ENCODE results near the gene CCDC12.

CCDC12 gene

DNA sequence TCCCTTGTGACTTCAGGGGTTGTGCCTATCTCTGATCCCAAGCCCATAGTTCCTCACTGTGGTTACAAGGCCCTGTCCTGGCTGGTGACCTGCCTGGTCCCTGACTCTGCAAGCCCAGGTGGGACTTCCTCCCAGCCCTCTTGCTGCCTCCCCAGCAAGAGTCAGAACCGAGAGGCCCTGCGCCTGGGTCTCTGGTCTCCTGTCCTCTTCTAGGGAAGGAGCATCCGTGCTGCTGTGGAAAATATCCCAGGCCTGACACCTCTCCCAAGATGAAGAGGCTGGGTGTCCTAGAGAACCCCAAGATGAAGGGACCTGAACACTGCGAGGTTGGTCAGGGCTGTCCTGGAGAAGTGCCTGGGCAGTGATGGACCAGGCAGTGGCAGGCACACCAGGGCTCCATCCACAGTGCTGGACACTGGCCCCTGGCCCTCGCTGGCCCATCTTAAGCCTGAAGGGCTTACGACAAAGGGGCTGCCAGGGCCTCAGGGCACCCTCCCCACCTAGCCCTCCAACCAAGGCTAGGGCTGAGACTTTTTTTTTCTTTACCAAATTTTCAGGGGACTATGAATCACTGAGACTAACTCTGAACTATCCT is 66.3 kb downstream of the CCDC12 start:
- Mint-ChIP-seq H3K36me3 (peaks cover 1% of the 10 kb centered on the region), H3K4me1 (peaks cover 18% of the 10 kb centered on the region)

DNA sequence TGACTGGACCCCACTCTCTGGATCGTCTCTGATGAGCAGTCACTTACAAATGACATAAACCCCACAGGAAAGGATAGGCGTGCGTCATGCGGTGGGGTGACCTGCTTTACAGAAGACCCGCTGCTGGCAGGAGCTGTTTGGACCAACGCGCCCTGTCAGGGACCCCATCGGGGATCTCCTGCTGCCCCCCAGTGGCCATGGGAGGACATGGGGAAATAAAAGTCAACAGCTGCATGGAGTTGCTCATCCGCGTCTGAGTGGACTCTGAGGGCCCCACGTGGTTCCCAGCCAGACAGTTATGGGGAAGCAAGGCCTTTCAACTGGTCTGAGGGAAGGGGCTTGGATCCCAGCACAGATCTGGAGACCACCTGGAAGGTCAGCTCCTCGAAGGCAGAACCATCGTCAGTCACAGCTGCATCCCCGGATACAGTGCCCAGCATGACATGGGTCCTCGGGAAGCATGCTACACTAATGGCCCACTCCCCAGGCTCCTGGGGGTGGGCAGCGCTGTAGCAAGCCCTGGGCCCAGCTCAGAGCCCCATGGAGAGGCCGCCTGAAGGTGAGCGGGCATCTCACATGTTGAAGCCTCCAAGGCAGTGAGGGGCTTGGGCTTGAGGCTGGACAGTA is 66.9 kb downstream of the CCDC12 start:
- H3K36me3 Mint-ChIP-seq = no peaks in the 10 kb centered on the region
- no peak overlapping the region for H3K27ac Mint-ChIP-seq
- peaks cover 15% of the 10 kb centered on the region for H3K4me1 Mint-ChIP-seq
- no peaks in the 10 kb centered on the region for H3K27me3 Mint-ChIP-seq
- H3K9me3 Mint-ChIP-seq = no peaks in the 10 kb centered on the region
- no peak overlapping the region for H3K4me3 Mint-ChIP-seq

More for the DNA sequence above, 66.3 kb downstream of the CCDC12 start:
- H3K4me3 Mint-ChIP-seq = no peak overlapping the region
- no peak overlapping the region for H3K27ac Mint-ChIP-seq
- H3K9me3 Mint-ChIP-seq = no peaks in the 10 kb centered on the region
- no peaks in the 10 kb centered on the region for H3K27me3 Mint-ChIP-seq

DNA sequence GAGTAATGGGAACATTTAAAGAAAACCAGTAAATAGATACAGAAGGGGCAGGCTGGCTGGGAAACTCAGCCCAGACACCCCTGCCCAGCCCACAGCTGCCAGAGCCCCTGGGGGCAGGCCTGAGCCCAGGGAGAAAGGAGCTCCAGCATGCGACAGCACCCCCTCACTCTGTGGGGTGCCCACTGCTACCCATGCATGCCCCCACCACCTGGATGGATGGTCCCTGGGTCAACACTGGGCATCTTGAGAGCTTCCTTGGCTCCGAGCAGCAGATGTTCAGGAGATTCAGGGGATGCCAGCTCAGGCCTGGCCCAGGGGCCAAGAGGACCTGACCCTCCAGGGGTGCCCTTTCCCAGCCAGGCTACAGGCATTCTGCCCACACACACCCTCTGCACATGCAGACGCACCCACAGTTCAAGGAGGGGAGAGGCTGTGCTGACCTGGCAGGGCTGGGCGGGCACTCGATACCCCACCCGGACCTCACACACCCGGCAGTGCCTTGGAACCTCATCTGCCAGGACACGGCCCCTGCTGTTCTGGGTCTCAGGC is 67.5 kb downstream of the CCDC12 start:
- H3K36me3 Mint-ChIP-seq = no peaks in the 10 kb centered on the region
- no peak overlapping the region for H3K27ac Mint-ChIP-seq
- H3K9me3 Mint-ChIP-seq = no peaks in the 10 kb centered on the region
- H3K4me3 Mint-ChIP-seq = no peak overlapping the region
- no peaks in the 10 kb centered on the region for H3K27me3 Mint-ChIP-seq
- H3K4me1 Mint-ChIP-seq = peaks cover 12% of the 10 kb centered on the region

DNA sequence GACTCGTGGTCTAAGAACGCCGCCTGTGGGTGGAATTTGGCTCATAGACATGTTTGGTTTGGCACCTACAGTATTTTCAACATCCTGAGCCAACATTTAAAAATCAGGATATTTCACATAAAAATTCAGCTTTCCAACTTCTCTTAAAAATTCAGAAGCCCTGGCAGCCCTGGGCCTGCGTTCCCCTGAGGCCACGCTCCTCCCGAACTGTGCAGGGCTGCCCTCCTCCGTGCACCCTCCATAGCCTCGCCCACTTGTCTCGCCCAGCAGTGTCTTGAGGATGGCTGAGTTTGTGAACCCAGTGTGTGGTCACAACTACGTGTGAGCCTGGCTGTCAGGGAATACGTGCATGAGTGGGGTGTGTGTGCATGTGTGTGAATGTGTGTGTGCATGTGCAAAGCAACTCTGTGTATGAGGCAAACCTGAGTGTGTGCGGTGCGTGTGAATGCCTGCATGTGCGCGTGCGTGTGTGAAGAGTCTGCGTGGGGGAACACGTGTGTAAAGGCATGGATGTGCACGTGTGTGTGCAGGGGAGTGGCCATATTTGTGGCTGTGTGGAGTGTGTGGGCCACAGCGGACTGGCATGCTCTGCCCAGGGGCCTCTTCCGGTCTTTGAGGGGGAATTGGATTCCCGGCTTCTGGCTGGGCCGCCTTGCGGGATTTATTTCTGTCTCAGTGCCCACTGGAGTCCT is 68.1 kb downstream of the CCDC12 start:
- no peaks in the 10 kb centered on the region for H3K27me3 Mint-ChIP-seq
- H3K27ac Mint-ChIP-seq = no peak overlapping the region
- H3K4me3 Mint-ChIP-seq = no peak overlapping the region
- H3K36me3 Mint-ChIP-seq = no peaks in the 10 kb centered on the region
- peaks cover 6% of the 10 kb centered on the region for H3K4me1 Mint-ChIP-seq
- H3K9me3 Mint-ChIP-seq = no peaks in the 10 kb centered on the region

DNA sequence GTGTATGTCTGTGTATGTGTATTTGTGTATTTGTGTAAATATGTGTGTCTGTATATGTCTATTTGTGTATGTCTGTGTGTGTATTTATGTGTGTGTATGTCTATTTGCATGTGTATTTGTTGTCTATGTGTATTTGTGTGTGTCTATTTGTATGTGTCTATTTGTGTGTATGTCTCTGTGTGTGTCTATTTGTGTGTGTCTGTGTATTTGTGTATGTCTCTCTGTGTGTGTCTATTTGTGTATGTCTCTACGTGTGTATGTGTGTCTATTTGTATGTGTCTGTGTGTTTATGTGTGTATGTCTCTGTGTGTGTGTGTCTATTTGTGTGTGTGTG is 68.6 kb downstream of the CCDC12 start:
- no peaks in the 10 kb centered on the region for H3K9me3 Mint-ChIP-seq
- no peaks in the 10 kb centered on the region for H3K27me3 Mint-ChIP-seq
- no peak overlapping the region for H3K27ac Mint-ChIP-seq
- peaks cover 4% of the 10 kb centered on the region for H3K4me1 Mint-ChIP-seq
- no peaks in the 10 kb centered on the region for H3K36me3 Mint-ChIP-seq
- no peak overlapping the region for H3K4me3 Mint-ChIP-seq

DNA sequence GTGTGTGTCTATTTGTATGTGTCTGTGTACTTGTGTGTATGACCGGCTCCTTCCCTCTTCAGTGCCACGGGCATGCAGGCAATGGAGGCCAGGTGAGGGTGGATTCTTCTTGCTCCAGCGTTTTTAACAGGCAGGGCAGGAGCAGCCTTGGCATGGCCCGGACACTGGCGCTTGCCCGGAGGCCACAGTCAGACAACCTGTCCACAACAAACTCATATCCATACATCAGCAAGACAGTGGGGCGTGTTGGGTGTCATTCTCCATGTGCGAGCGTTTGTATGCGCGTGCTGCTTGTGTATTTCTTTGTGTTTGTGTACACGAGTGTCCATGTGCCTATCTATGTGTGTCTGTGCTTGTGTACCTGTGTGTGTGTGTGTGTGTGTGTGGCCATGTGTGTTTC is 69.3 kb downstream of the CCDC12 start:
- H3K4me3 Mint-ChIP-seq = no peak overlapping the region
- no peak overlapping the region for H3K27ac Mint-ChIP-seq
- H3K27me3 Mint-ChIP-seq = no peaks in the 10 kb centered on the region
- no peaks in the 10 kb centered on the region for H3K9me3 Mint-ChIP-seq
- no peaks in the 10 kb centered on the region for H3K36me3 Mint-ChIP-seq
- peaks cover 4% of the 10 kb centered on the region for H3K4me1 Mint-ChIP-seq

DNA sequence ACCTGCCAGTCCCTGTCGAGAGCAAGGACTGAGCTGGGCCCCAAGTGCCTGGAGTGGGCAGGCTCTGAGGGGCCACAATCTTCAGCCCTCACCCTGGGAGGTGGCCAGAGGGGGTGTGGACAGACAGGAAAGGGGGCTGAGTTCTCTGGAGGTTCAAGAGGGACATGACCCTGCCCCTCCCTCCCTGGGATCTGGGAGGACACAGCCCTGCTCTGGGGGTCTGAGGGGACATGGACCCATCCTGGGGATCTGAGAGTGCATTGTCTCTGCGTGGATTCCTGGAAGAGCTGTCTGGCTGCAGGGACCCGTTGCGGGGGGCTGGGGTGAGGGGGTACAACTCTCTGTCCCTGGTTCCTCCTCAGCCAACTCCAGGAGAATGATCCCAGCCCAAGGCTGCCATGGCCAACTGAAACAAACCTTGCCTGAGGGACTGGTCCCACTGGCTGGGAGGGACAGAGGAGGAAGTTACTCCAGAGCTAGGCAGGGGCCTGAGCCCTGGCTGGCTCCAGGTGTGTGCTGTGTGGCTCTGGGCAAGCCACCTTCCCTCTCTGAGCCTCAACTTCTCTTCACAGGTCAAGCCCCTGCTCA is 70.0 kb downstream of the CCDC12 start:
- Mint-ChIP-seq H3K36me3 (no peaks in the 10 kb centered on the region), H3K4me1 (peaks cover 4% of the 10 kb centered on the region), H3K27me3 (no peaks in the 10 kb centered on the region), H3K27ac (no peak overlapping the region), H3K4me3 (no peak overlapping the region), H3K9me3 (no peaks in the 10 kb centered on the region)

DNA sequence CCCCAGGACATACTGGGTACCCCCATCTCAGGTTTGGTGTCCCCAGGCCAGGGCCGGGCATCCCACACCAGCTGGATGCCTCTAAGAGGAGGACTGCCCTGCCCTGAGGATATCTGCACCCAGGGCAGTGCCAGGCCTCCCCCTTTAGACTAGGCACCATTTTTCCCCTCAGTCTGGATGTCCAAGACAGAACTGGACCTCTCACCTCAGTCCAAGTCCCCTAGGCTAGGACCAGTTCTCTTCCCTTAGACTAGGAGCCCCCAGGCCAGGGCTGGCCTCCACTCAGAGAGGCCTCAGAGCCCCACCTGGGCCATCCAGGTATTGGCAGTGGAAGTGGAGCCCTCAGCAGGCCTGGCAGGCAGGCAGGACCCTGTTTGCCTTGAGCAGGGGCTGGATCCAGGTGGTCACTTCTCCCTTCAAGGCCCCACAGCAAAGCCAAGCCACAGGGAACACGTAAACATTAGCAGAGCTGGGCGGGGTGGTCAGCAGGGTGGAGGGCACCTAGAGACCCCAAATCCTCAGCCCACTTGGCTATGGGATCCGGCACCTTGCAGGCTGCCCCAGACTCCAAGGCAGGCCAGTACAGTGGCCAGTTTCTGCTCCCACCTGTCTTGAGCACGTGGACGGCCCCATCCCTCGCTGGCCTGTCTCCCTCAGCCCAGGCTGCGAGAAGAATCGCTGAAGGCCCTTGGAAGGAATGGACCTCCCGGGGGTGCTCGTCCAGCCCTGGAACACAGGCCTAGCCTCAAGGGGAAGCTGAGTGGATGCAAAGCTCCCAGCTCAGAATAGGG is 70.7 kb downstream of the CCDC12 start:
- Mint-ChIP-seq H3K4me1 (peaks cover 4% of the 10 kb centered on the region), H3K9me3 (no peaks in the 10 kb centered on the region), H3K4me3 (no peak overlapping the region), H3K27me3 (no peaks in the 10 kb centered on the region), H3K27ac (no peak overlapping the region), H3K36me3 (no peaks in the 10 kb centered on the region)

DNA sequence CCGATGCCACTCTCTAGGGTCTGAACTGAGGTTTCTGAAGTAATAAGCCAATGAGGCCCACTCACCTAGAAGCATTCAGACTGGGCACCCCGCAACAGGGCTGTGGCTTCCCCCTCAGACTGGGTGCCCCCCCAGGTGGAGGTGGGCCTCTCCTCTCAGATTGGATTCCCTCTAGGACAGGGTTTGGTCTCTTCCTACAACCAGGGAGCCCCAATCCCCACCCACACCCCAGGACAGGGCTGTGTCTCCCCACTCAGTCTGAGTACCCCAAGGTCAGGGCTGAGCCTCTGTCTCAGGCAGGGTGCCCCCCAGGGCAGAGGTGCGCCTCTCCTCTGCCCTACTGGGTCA is 71.4 kb downstream of the CCDC12 start:
- Mint-ChIP-seq H3K27me3 (no peaks in the 10 kb centered on the region), H3K9me3 (no peaks in the 10 kb centered on the region), H3K36me3 (no peaks in the 10 kb centered on the region), H3K4me3 (no peak overlapping the region), H3K4me1 (peaks cover 4% of the 10 kb centered on the region), H3K27ac (no peak overlapping the region)

DNA sequence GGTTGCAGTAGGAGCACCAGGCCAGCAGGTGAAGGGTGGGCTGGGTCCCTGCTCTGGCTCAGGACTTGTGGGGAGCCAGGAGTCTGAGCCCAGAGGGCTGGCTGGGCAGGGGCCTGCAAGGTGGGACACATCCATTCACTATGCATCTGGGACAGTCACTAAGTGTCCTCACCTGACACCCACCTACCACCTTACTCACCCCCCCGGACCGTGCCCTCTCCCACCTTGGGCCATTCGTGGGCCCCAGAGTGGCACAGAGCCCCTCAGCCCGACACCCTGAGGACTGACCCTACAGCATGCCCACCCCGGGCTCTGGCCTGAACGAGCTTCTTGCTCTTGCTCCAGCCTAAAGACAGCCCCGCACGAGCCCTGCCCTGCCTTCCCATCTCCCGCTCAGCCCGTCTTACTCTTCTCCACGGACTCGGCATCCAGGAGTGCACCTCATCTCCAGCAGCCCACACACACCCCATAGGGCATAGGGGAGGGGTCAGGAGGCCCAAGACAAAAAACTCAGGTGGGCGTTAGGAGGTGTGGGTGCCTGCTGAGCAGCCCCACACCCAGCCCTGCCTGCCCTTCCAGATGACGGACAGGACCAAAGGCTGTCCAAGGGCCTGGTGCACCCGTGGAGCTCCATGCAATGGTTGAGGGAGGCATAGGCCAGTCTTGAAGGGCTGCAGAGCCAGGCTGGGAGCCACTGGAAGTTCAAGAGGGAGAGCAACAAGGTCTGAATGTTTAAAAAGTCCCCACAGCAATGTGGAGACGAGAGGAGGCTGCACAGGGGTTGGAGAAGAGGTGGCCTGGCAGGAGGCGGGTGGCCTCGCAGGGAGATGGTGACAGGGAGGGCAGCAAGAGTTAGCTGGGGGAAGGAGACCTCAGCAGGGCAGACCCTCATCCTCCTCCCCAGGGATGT is 72.0 kb downstream of the CCDC12 start:
- Mint-ChIP-seq H3K4me3 (no peak overlapping the region), H3K4me1 (peaks cover 3% of the 10 kb centered on the region), H3K36me3 (no peaks in the 10 kb centered on the region), H3K27me3 (no peaks in the 10 kb centered on the region), H3K9me3 (no peaks in the 10 kb centered on the region), H3K27ac (no peak overlapping the region)

DNA sequence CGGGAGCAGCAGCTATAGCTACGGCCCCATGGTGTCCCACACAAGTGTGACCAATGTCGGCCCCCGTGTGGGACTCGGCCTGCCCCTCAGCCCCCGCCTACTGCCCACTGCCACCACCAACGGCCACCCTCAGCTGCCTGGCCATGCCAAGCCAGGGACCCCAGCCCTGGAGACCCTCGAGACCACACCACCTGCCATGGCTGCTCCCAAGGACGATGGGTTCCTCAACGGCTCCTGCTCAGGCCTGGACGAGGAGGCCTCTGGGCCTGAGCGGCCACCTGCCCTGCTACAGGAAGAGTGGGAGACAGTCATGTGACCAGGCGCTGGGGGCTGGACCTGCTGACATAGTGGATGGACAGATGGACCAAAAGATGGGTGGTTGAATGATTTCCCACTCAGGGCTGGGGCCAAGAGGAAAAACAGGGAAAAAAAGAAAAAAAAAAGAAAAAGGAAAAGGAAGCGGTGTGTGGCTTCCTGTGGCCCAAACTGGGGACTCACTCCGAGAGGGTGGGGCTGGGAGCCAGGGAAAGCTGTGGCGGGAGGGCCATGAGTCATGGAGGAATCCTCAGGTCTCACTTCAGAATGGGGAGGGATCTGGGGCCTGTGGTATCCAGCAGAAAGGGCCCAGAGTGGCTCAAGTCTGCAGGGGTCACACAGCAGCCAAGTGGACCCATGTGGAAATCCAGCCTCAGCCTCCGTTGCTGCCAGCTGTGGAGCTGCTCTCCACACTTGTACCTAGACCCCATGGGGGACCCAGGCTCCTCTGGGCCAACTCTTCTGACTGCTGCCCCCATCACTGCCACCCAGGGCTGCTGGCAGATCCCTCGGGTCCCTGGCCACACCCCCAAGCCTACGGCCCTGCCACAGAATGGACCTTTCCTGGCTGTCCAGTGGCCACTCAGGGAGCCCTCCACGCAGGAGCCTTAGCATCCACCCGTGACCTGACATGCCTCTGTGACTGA is 72.9 kb downstream of the CCDC12 start:
- H3K27ac Mint-ChIP-seq = no peak overlapping the region
- H3K4me1 Mint-ChIP-seq = no peaks in the 10 kb centered on the region
- H3K9me3 Mint-ChIP-seq = no peaks in the 10 kb centered on the region
- no peak overlapping the region for H3K4me3 Mint-ChIP-seq
- H3K27me3 Mint-ChIP-seq = peaks cover 3% of the 10 kb centered on the region
- no peaks in the 10 kb centered on the region for H3K36me3 Mint-ChIP-seq

DNA sequence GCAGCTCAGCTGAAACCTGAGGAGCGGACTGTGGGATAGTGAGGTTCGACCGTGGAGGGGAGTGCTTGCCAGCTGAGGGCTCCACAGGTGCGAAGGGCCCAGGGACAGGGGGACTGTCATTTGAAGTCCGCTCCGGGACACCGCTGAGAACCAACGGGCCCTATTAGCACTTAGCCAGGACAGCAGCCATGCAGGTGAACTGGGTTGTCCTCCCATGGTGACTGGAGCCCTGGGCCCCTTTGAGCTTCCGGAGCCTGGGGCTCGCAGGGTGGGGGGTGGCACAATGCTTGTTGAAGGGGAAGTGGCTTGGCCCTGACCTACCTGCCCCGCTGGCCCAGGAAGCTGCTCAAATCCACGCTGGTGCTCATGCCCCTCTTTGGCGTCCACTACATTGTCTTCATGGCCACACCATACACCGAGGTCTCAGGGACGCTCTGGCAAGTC is 74.3 kb downstream of the CCDC12 start:
- Mint-ChIP-seq H3K4me1 (no peaks in the 10 kb centered on the region), H3K4me3 (no peak overlapping the region), H3K27ac (no peak overlapping the region), H3K27me3 (peaks cover 6% of the 10 kb centered on the region), H3K9me3 (no peaks in the 10 kb centered on the region), H3K36me3 (no peaks in the 10 kb centered on the region)

DNA sequence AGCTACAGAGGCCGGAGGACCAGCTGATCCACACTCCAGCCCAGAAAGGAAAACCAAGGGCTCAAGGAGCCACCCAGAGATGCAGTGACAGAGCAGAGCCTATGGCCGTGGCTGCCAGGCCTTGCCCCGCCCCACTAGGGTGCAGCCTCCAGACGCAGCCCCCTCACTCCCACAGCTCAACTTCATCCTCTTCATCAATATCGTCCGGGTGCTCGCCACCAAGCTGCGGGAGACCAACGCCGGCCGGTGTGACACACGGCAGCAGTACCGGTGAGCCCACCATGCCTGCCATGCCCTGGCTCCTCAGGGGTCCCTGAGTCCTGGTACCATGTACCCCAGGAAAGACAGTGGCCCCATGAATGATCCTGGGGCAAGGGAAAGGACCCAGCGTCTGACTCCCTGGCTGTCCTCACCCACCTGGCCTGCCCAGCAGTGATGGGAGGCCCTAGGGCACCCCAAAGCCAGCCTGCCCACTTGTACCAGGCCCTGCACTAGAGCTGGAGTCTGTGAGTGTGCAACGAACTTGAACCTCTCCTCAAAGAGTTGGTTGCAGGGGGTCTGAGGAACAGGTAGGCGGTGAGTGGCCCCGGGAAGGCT is 74.9 kb downstream of the CCDC12 start:
- Mint-ChIP-seq H3K4me3 (no peak overlapping the region), H3K36me3 (no peaks in the 10 kb centered on the region), H3K9me3 (no peaks in the 10 kb centered on the region), H3K27me3 (peaks cover 6% of the 10 kb centered on the region), H3K27ac (no peak overlapping the region), H3K4me1 (no peaks in the 10 kb centered on the region)

Data from activated naive CD4-positive, alpha-beta T cell treated with anti-CD3 and anti-CD28 coated beads, Interleukin-2, amount 50 U/mL, for 24 hours (primary cell).